ENCODE data around the gene RASA4B. TPM values are rescaled to one million over a fixed set of nuclear protein-coding genes. Genes with fewer than 3 reads are reported as not detected.
"Not testable (repeated sequence)": the region's sequence is repeated elsewhere in the genome, so short reads cannot be mapped to it uniquely, and the experiment has no call there.

RASA4B gene
- total RNA-seq, 4 donors from 2014 or later: 0.98 to 14.6 (median 6.4) TPM

DNA sequence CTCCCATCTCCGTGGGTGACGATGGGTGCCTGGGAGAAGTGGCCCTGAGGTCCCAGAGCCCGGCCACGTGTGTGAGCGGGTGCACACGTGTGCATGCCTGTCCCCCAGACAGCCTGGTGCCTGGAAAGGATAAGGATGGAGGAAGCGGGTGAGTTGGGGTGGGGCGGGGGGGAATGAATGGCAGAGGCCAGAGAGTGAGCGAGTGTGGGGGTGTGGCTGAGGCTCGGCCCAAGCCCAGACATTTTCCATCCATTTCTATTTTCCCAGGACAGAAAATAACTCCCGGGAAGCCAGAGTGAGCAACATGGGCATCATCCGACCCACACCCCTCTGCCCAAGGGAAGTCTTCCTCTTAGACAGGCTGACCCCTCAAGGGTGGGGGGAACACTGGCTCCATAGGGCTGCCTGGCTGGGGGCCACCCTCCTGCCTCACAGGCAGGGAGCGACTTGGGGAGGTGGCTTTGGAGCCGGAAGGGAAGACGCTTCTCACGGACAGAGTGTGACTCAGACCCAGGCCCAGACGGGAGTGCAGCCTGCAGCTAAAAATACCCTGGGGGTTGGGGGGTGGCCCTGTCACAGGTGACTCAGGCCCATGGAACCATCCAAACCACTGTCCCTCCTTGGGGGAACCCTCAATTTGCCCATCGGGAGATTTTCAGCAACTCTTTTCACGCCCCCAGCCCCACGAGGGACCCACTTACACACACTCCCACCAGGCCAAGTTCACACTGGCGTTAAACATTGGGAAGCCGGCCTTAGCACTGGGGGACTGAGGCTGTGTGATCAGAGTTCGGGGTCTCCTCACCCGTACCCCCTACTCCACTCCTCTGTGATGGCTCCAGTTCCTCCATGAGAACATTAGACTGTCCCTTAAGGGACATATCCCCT is 12.0 kb downstream of the RASA4B start:
- H3K27ac ChIP-seq; H3K36me3 ChIP-seq; DNase-seq; H3K9me3 ChIP-seq; H3K4me3 ChIP-seq (replicated peaks in 1 of 3); intact Hi-C loops (cut with DNase I); H3K4me1 ChIP-seq; H3K27me3 ChIP-seq: not testable (repeated sequence)
- WGBS, 2 donors: 83% methylated on average over 5 of the region's 24 CpGs; no CpG with 5 or more reads in 1 of the 2 donors

DNA sequence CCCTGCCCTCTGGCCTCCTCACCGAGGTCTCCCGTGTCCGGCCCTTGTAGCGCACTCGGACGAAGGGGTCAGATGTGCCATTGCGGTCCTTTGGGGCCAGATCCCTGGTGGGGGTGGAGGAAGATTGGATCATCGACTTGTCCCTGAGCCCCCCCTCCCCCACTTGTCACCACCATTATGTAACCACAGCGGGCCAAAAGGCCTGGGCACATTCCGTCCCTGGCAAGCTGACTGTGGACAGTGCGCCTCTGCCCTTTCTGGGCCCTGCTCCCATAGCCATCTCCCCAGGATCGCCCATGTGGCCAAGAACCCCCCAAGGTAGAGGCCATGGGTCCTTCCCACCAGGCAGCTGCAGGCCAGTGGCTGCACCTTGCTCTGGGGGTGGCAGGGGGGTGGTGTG is 14.4 kb downstream of the RASA4B start:
- H3K27me3 ChIP-seq; DNase-seq; H3K4me3 ChIP-seq (replicated peaks in 1 of 3); intact Hi-C loops (cut with DNase I); H3K4me1 ChIP-seq; H3K27ac ChIP-seq; H3K9me3 ChIP-seq; H3K36me3 ChIP-seq: not testable (repeated sequence)
- no CpG with 5 or more reads among the region's 12 CpGs for WGBS, 2 donors

GRCh38 chr7:102498321-102498720 is 19.3 kb downstream of the RASA4B start:
- H3K36me3 ChIP-seq; H3K4me1 ChIP-seq; H3K27me3 ChIP-seq; H3K4me3 ChIP-seq (replicated peaks in 1 of 3); DNase-seq; H3K27ac ChIP-seq; H3K9me3 ChIP-seq; intact Hi-C loops (cut with DNase I): not testable (repeated sequence)
- WGBS, 2 donors: 95 to 100% methylated on average over 3 to 15 of the region's 16 CpGs

DNA sequence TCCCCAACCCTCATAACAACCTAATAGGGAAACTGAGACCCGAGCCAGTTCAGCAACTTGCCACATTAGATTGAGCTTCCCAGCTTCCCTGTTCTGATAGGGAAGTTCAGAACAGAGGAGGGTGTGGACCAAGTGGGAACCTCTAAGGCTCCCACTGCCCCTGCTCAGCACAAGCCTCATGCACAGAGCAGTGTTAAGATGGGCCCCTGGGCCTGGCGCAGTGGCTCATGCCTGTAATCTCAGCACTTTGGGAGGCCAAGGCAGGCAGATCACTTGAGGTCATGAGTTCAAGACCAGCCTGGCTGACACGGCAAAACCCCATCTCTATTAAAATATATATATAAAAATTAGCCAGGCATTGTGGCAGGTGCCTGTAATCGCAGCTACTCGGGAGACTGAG is 20.3 kb downstream of the RASA4B start:
- DNase-seq; H3K36me3 ChIP-seq; H3K4me3 ChIP-seq (replicated peaks in 1 of 3); H3K27me3 ChIP-seq; H3K27ac ChIP-seq; intact Hi-C loops (cut with DNase I); H3K9me3 ChIP-seq; H3K4me1 ChIP-seq: not testable (repeated sequence)
- 83% methylated on average over 1 of the region's 5 CpGs; no CpG with 5 or more reads in 1 of the 2 donors for WGBS, 2 donors

- H3K36me3 ChIP-seq; H3K27me3 ChIP-seq; H3K4me3 ChIP-seq (replicated peaks in 1 of 3); DNase-seq; H3K27ac ChIP-seq; H3K9me3 ChIP-seq; intact Hi-C loops (cut with DNase I); H3K4me1 ChIP-seq: not testable (repeated sequence)
- 95% methylated on average over 3 of the region's 10 CpGs; no CpG with 5 or more reads in 1 of the 2 donors for WGBS, 2 donors
Observed at GRCh38 chr7:102496861-102497260, 20.7 kb downstream of the RASA4B start.

- no CpG with 5 or more reads among the region's 67 CpGs for WGBS, 2 donors
- H3K27me3 ChIP-seq; H3K4me1 ChIP-seq; H3K27ac ChIP-seq; H3K9me3 ChIP-seq; H3K4me3 ChIP-seq (replicated peaks in 1 of 3); intact Hi-C loops (cut with DNase I); H3K36me3 ChIP-seq; DNase-seq: not testable (repeated sequence)
Observed at GRCh38 chr7:102494473-102495149, 23.0 kb downstream of the RASA4B start.

- H3K4me3 ChIP-seq (replicated peaks in 1 of 3); intact Hi-C loops (cut with DNase I); H3K4me1 ChIP-seq; H3K27me3 ChIP-seq; H3K9me3 ChIP-seq; H3K27ac ChIP-seq; H3K36me3 ChIP-seq: not testable (repeated sequence)
- WGBS, 2 donors: no CpG with 5 or more reads among the region's 15 CpGs
- peak in 1 of 2 donors; percentile 1 for DNase-seq
Observed at GRCh38 chr7:102494026-102494425, 23.6 kb downstream of the RASA4B start.

DNA sequence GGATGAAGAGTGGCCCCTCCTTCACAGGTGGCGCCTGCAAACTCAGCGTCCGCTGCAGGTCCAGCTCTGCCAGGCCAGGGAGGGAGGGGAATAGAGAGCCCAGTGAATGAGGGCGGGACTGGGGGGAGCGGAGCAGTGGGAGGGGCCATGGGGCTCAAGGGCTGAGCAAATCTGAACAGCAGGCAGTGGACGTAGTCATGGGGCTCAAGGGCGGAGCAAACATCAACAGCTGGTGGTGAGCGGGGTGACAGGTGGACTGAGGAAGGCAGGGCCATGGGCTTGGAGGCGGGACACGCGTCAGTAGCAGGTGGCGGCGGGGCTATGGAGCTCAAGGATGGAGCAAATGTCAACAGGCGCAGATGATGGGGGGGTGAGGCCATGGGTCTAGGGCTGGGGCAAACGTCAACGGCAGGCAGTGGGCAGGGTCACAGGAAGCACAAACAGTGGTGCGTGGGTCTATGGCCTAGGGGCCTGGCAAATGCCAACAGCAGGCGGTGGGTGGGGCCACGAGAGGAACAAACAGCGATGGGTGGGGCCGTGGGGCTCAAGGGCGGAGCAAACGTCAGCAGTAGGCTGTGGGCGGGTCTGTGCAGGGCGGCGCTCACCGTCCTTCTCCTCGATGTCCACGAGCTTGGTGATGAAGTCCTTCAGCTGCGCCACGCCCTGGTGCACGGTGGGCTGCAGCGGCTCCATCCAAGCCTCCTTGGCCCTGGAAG is 24.2 kb downstream of the RASA4B start:
- H3K36me3 ChIP-seq; H3K4me1 ChIP-seq; H3K4me3 ChIP-seq (replicated peaks in 1 of 3); H3K9me3 ChIP-seq; H3K27me3 ChIP-seq; DNase-seq; intact Hi-C loops (cut with DNase I); H3K27ac ChIP-seq: not testable (repeated sequence)
- no CpG with 5 or more reads among the region's 33 CpGs for WGBS, 2 donors

DNA sequence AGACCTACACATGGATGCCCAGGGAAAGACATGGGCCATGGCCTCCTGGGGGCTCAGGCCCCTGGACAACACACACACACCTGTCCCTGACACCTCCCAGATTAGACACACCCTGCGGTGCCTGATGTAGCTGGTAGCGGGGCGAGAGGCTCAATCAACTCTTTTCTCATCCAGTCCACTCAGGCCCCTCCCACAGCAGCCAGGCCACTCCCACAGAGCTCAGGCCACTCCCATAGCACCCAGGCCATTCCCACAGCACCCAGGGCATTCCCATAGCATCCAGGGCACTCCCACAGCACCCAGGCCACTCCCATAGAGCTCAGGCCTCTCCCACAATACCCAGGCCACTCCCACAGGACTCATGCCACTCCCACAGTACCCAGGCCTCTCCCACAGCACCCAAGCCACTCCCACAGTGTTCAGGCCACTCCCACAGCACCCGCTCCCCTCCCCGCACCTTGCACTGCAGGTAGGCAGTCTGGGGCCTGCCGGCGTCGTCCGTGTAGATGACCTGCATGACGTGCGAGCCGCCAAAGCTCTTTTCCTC is 27.0 kb downstream of the RASA4B start:
- 87% methylated on average over 3 of the region's 12 CpGs; no CpG with 5 or more reads in 1 of the 2 donors for WGBS, 2 donors
- peak in 1 of 2 donors; percentile 37 for DNase-seq
- intact Hi-C loops (cut with DNase I); H3K4me1 ChIP-seq; H3K27ac ChIP-seq; H3K9me3 ChIP-seq; H3K4me3 ChIP-seq (replicated peaks in 1 of 3); H3K27me3 ChIP-seq; H3K36me3 ChIP-seq: not testable (repeated sequence)

GRCh38 chr7:102484317-102484716 is 33.3 kb downstream of the RASA4B start:
- no CpG with 5 or more reads among the region's 5 CpGs for WGBS, 2 donors
- H3K27me3 ChIP-seq; H3K9me3 ChIP-seq; DNase-seq; H3K36me3 ChIP-seq; H3K4me1 ChIP-seq; H3K27ac ChIP-seq; H3K4me3 ChIP-seq (replicated peaks in 1 of 3); intact Hi-C loops (cut with DNase I): not testable (repeated sequence)

- H3K4me3 ChIP-seq (replicated peaks in 1 of 3); H3K36me3 ChIP-seq; H3K4me1 ChIP-seq; DNase-seq; intact Hi-C loops (cut with DNase I); H3K9me3 ChIP-seq; H3K27me3 ChIP-seq; H3K27ac ChIP-seq: not testable (repeated sequence)
- no CpG with 5 or more reads among the region's 10 CpGs for WGBS, 2 donors
Observed at GRCh38 chr7:102481962-102482361, 35.6 kb downstream of the RASA4B start.

Measured in thyroid gland (tissue), 4 donors.